Measurements from ENCODE around the gene INTS1.

INTS1 gene

DNA sequence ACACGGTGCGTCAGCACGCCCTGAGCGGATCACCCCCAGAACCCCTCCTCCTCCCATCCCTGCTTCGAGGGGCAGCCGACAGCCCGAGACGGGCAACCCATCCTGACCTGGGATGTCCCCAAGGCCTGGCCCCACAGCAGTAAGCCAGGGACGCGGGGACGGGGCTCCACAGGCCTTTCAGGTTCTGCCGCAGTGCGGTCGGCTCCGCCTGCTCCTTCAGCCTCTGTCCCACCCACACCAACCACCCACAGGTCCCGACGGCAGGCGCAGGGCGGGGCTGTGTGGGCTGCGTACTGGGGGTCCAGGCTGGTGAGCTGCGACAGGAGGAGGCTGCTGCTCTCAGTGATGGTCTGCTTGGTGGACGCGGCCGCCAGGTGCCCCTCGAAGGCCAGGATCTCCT, 16.7 kb downstream of the INTS1 start:
- DNase-seq, result no peak

DNA sequence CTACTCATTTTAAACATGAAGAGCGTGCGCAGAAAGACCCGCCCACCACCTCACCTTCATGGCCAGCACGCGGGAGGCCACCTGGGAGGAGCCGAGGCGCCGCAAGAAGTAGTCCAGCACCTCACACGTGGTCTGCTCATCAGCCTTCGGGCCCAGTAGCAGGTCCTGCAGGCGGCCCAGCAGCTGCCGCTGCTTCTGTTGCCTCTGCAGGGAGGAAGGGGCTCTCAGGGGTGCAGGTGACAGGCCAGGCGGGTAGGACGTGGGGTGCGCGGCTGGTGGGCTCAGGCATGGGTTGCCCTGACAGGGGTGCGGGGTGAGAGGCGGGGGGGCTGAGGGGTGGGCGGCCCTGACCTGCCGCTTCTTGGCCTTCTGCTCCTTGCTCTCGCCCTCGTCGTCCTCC, 17.6 kb downstream of the INTS1 start:
- DNase-seq, result no peak

DNA sequence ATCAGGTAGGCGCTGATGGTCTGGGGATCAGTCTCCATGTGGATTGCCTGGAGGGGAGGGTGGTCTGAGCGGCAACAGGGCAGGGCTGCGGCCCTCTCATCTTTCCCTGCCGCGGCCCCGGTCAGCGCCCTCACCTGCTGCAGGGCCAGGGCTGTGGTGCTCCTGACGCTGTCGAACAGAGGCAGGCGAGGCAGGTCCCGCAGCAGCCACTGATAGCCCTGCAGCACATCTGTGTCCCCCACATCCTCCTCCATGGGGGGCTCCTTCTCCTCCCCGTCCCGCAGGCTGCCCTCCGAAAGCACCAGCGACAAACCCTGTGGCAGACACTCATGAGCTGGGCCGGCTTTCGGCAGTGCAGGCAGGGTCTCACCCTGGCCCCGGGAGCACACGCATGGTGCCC, 19.0 kb downstream of the INTS1 start:
- DNase-seq, result no peak

DNA sequence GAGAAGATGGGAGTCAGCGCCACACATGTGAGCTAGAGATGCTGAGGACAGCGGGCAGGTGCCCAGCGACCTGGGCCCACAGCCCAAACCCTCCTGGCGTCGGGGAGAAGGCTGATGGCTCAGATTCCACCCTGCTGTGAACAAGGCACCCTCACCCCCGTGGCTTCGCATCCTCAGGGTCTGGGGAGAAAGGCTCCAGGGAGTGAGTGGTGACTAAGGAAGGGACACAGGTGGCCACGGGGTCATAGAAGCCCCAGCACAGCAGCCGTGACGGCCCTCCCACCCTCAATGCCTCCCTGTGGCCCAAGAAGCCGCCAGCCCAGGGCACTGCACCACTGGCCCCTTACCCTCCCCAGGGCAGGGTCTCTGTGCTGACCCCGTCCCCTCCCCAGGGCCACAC, 19.6 kb downstream of the INTS1 start:
- DNase-seq, result no peak

DNA sequence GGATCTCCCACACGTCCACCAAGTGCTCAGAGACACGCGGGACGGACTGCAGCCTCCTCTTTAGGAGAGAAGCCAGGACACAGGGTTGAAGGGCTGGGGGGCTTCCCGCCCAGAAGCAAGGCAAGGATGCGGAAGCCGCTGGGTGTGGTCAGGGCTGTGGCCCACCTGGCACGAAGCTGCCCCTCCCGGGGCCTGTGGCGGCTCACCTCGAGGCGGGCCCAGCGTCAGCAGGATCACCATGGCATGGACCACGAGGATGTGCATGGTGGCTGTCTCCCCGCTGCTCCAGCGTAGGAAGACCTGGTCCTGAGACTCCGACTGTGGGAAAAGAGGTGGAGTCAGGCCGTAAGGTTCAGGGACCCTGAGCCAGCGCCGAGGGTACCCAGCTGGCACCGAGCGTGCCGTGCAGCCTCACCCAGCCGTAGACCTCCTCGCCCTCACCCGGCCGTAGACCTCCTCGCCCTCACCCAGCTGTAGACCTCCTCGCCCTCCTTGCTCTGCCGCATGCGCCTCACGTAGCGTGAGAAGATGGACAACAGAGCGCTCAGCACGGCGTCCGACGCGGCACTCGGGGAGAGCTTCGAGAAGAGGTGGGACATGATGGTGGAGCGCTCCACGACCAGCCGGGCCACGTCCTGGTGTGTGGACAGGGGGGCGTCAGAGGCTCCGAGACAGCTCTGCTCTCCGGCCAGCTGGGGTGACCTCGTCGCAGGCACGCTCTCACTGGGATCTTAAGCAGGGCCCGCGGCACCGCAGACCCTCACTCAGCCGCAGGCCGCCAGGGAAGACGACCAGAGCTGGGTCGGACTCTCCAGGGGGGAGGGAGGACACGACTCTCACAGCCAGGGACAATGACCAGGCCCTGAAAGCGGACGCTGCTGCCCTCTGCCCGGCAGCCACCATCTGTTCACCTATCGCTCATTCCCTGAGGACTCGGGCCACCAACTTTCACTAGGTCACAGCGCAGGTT, 20.4 kb downstream of the INTS1 start:
- DNase-seq, result no peak

DNA sequence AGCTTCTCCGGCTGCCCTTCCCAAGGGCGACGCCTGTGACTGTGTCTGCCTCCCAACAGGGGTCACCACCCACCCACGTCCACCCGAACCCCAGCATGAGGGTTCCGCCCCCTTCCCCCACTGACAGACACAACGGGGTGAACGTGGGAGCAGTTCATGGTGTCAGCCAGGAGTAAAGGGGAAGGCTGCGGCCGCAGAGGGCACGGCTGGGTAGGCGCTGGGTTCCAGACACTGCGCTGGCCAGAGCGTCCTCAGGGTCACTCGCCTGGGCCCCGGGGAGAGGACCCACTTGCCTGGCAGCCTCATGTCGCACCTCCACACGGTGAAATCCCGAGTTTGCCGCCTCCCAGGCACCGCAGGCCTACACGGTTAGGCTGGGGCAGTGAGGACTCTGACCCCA, 21.1 kb downstream of the INTS1 start:
- DNase-seq, result no peak

DNA sequence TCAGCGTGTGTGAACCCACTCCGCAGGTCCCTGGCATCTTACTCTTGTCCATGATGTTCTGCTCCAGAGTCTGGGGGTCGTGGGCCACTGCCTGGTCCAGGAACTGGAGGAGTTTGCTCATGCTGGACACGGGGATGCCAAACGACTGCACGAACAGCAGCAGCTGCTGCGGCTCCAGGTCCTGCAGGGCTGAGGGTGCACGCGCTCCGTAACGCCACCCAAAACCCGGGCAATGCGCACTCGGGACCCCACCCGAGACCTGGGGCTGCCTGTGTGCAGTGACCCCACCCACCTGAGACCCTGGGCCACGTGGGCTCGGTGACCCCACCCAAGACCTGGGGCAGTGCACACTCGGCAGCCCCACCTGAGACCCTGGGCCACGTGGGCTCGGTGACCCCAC, 22.9 kb downstream of the INTS1 start:
- no peak for DNase-seq

DNA sequence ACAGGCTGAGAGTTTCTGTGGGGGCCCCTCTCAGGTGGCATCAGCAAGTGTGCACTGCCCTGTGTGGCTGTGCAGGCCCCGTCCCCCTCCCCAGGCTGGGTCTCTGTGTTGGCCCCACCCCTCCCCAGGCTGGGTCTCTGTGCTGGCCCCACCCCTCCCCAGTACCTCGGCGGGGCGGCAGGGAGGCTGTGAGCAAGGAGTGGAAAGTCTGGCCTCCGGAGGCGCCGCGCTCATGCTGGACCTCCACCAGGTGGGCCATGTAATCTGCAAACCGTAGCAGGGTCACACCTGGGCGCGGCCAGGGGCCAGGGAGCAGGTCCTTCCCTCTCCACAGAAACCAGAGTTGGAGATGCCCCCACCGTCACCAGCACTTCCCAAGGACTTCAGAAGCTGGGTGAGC, 23.5 kb downstream of the INTS1 start:
- no peak for DNase-seq

DNA sequence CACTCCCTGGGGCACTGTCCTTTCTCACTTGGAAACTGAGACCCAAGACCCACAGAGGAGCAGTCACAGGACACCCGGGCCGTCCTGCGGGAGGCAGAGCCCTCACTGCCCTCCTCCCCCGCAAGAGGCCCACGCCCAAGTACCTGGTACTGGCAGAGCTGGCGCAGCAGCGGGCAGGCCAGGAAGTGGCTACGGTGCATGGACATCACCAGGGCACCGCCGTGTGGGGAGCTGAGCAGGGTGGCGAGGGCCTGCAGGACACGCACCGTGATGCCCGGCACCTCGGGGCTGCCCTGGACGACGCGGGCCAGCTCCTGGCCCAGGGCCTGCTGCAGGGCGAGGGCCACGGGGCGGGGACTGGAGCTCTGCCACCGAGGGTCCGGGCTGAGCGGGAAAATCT, 24.9 kb downstream of the INTS1 start:
- no peak for DNase-seq

DNA sequence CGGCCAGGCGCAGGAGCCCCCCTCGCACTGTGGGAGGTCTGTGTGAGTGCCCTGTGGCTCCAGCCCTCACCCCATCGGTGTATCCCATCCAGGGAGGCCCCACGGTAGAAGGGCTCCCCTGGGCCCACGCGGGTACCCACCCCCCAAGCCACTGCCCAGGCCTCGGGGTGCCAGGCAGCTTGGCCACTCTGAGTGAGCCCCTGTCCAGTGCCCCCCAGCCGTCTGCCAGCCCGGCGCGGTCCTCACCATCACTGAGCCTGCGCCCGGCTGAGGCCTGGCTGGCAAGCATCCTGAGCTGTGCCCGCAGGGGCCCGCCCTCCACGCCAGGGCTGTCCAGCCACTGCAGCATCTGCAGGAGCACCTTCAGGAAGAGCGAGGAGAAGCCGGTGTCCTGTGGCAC, 25.7 kb downstream of the INTS1 start:
- no peak for DNase-seq

DNA sequence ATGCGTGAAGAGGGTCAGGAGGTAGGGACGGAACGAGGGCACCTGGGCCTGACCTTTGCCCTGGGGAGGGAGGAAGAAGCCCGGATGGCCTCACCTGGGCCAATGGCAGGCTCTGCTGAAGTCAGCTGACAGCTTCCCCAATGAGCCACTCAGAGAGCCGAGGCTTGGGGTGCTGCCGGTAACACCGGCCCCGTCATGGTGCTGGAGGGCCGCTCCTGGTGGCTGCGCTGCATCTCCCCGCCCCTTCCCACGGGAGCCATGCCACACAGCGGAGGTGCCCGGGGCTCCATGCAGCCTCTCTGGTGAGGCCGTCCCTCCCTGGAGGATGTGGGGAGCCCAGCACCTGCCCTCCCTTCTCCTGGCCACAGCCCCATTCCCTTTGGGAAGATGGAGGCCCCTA, 27.3 kb downstream of the INTS1 start:
- no peak for DNase-seq

DNA sequence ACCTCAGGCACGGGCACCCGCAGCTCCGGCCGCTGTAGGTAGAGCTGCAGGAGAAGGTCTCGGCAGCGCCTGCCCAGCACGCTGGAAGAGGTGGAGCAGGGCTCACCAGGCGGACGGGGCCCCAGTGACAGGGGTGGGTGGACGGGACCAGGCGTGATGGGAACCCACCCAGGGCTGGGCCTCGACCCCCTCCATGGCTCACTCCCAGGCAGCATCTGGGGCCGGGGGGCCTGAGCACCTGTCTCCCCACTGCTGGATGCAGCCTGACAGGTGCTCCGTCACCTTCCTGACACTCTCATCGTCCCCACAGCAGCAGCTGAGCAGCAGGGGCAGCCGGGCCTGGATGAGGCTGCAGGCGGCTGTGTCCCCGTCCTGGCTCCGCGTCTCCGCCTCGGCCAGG, 28.2 kb downstream of the INTS1 start:
- DNase-seq, result no peak

DNA sequence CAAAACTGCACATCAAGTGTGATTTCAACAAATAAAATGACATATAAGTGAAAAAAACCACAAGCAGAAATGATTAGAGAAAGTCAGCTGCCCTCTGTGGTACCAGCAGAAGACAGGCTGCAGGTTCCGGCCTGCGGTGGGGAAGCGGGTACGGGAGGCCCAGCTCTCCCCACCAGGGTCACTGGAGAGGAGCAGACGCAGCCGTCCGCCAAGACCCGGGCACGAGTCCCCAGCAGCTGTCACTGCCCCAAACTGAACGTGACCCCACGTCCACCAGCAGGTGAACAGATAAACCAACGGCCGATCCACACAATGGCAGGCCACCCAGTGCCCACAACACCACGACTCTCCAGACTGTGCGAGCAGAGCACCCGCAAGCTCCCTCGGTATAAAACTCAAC, 28.8 kb downstream of the INTS1 start:
- no peak for DNase-seq

DNA sequence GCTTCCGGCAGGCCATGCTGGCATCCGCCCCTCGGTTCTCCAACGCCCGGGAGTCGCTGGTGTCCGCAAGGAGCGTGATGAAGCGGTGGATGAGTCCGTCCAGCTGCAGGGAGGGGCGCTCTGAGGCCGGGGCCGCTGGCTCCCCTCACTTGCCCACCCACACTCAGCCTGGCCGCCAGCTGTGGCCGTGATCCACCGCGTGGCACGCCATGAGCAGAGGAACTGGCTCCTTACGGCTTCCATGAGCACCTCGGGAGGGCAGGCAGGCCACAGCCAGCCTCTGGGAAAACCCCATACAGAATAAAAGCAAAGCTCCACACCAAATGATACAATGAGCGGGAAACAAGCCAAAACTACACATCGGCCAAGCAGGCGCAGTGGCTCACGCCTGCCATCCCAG, 29.5 kb downstream of the INTS1 start:
- DNase-seq, result no peak

DNA sequence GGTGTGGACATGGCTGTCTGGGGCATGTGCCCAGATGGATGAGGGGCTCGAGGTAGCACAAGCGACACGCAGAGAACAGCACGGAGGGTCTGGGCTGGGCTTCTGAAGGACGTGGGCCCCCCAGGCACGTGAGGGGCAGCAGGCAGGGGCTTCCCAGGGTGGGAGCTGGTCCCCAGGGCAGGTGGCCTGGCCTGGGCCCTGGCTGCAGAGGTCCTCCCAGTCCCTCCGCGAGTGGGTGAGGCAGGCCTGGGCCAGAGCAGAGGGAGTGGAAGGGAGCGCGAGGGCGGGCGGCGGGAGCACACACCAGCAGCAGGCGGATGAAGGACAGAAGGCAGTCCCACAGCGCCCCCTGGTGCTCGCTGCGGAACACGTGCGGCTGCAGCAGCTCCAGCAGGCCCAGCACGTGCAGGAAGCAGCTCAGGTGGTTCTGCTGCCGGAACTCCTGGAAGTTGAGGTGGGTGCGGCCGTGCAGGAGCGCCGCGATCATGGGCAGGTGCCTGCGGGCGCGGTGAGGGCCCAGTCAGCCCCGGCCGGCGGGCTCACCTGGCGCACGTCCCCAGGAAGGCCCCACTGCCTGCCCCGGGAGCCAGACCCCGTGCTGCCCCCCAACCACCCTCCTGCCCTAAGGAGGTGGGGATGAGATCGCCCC, 30.2 kb downstream of the INTS1 start:
- peak; percentile 77 for DNase-seq

DNA sequence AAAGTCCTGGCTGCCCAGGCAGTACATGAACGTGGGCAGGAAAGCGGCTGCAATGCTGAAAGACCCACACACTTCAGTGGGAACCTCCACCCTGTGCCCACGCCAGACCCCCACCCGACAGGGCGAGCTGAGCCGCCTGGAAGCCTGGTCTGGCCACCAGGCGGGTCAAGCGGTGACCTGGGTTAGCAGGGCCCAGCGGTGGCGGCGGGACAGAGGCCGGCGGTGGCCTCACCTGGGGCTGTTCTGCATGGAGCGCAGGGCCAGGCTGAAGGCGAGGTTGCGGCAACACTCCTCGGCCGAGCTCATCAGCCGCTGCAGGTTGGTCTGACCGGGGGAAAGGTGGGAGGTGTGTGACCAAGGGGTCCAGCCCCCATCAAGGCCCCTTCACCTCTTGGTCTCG, 33.3 kb downstream of the INTS1 start:
- no peak for DNase-seq

DNA sequence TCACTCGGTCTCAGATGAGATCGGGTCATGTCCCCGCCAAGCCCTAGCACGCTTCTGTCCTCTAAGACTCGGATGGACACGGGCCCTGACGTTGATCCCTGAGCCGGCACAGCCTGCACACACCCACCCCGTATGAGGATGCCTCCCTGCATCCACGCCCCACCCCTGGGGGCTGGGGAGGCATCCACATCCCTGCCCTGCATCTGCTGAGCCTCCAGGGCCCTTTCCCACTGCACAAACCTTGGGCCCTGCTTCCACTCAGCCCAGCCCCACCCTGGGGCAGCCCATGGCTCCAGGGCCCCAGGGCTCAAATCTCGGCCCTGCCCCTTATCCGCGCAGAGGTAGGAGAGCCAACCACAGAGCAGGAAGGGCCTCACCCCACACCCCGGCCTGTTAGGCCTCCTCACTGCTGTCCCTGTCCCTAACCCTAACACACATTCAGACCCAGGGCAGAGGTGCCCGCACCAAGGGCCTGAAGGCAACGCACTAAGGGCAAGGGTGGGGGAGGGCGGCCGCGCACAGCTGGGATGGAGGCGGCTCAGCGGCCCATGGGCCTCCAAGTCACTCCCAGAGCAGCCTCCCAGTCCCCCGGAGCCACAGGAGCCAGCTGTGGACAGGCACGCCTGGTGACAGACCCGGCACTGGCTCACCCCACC, 35.4 kb downstream of the INTS1 start:
- no peak for DNase-seq

DNA sequence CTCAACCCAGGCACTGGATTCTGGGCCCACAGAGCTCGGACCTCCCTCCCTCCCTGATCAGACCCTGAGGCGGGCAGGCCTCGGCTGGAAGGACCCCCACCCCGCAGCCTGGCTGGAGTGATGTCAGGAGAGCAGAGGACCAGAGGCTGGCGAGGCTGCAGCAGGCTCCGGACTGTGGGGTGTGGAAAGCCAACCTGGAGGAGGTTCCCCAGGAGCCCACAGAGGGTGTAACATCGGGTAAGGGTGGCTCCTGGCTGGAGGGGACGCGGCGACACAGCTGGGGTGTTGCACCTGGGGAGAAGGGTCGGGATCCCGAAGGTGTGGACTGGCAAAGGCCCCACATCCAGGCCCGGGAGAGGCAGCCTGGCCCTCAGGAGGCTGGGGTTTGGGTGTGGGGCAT, 36.0 kb downstream of the INTS1 start:
- no peak for DNase-seq

DNA sequence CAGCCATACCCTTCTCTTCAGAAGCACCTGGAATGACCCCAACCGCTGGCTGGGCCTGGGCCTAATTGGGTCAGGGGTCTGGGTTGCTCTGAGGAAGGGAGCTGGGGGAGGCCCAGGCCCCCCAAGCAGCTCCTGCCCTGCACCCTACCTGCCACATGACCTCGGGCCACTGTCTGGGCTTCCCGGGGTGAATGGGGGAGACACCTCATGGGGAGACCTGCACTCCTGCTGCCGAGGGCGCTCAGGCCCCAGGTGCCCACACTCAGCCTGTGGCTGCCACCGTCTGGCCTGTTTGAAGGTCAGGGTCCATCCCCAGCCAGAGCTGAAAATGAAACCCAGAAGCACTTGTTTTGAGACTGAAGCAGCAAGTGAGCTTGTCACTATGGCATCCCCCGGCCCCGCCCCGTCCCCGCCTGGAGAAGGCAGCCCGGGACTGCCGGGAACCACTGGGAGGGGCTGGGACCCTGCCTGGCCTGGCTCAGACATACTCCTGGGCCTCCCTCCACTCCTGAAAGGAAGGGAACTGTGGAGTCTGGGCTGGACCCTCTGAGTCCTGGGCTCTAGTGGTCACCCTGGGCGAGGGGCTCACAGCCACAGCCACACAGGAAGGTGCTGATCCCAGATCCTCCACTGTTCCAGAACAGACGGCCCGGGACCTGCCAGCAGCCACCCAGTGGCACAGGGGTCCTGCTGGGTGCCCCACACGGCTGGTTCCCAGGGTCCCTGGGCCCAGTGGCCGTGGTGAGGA, 37.5 kb downstream of the INTS1 start:
- DNase-seq, result peak; percentile 64

DNA sequence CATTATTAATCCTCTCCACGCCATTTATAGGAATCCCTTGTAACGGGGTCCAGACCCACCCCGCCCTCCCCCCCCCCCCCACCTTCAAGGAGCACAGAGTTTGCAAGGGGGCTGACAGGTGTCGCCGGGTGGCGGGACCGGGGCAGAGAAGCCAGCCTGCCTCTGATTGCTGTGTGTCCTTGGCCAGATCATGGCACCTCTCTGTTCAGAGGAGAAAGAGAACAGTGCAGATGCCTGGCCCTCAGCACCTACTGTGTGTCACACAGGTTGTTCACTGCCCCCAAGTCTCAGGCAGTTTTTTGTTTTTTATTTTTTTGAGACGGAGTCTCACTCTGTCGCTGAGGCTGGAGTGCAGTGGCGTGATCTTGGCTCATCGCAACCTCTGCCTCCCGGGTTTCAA, 39.5 kb downstream of the INTS1 start:
- no peak for DNase-seq

DNA sequence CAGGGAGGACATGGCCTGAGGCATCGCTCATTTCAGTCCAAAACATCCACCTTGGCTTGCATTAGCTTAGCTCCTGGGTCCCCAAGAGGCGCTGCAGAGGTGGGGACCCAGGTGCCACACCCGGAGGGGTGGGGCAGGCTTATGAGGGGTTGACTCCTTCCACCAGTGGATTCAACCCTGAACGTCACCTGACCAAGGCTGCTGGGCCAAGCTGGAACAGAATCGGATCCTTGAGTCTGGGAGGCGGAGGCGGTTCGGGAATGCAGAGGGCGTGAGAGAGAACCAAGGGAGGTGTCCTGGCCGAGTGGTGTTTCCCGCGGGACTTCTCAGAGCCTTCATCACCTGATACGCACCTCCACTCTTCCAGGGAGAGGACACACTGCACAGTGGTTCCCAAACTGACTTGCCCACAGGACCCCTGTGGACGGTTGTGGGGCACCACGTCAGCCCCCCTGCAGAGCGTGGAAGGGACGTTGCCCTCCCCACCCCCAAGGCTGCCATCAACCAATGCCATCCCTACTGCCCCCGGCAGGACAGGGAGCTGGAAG, 40.4 kb downstream of the INTS1 start:
- no peak for DNase-seq

DNA sequence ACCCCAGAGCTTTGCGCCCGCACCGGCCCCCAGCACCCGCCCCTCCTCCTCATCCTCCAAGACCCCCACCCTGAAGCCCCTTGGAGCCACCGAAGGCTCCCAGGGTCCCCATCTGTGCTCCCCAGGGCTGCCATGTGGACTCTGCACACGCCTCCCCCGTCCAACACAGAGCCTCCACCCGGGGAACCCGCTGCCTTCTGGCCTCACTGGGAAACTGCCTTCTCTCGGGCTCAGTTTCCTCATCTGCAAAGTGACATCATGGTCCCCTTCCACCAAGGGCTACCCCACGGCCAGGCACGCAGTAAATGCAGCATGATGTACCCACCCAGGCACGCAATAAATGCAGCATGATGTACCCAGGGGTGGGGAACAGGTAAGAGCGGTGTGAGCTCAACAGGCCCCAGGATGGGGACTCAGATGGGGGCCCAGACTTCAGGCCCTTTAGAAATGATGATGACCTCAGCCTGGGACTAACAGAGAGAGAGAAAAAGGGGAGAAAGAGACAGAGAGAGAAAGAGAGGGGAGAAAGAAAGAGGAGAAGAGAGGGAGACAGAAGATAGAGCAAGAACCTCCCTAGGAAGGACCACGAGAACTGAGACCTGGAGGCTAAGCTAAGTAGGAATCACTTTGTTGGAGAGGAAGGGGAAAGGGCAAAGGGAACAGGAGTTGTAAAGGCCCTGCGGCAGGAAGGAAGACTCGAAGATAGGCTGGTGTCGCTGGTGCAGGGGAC, 42.4 kb downstream of the INTS1 start:
- no peak for DNase-seq

Data from EL (cell line).